Endothelial cell of umbilical vein (primary cell): ENCODE measurements around the gene DCUN1D1. TPM values are rescaled to one million over a fixed set of nuclear protein-coding genes. Genes with fewer than 3 reads are reported as not detected.

Experiments
- BruUV-seq: library from RNA; stranded (reverse); fragments of 400-500 nt; replicated peaks from 2 replicates; lab custom pipeline; 2021; lab: Mats Ljungman, UMichigan
- CTCF ChIA-PET: fragments of 300-600, 350-600 bp; sonication (Branson Sonifier 250); formaldehyde crosslinking; loops from one replicate; lab custom pipeline; 2021; ENCODE audit warnings: antibody characterized with exemption, inconsistent platforms; lab: Charles Lee
- POLR2A ChIA-PET: fragments of 300-600, 350-600 bp; sonication (Branson Sonifier 250); formaldehyde crosslinking; loops from one replicate; lab custom pipeline; 2021; ENCODE audit warnings: antibody characterized with exemption, inconsistent platforms; lab: Charles Lee
- DNase-seq: peaks from one replicate; pipeline ENCODE4 v3.0.0-alpha.2; 2011; ENCODE audit warnings: low read depth, low spot score
- FAIRE-seq: peaks from 2 replicates; lab custom pipeline; 2011; peaks lifted over from hg19 to GRCh38; lab: Jason Lieb, UNC
- H2AFZ ChIP-seq: 2 replicates; pipeline ENCODE4 v1.6.0; 2012; ENCODE audit warnings: low read depth, low read length, control low read depth, inconsistent platforms
- H3K27ac ChIP-seq: 2 replicates; pipeline ENCODE4 v1.5.1; 2011; ENCODE audit warnings: low read depth, mild to moderate bottlenecking, control low read depth, low read length, moderate library complexity; ENCODE audit not compliant: insufficient read depth
- H3K27me3 ChIP-seq, 2 experiments: 2 replicates each; pipeline versions ENCODE4 v1.6.0 to v1.6.1; 2011; ENCODE audit warnings: low read length in 2 of 2, mixed read lengths in 1 of 2; ENCODE audit not compliant: control insufficient read depth in 2 of 2, insufficient read depth in 2 of 2
- H3K36me3 ChIP-seq, 2 experiments: 2 replicates in 1 of 2; 3 replicates in 1 of 2; pipeline ENCODE4 v1.5.1; 2011; ENCODE audit warnings: low read length in 2 of 2, mild to moderate bottlenecking in 1 of 2, moderate library complexity in 1 of 2; ENCODE audit not compliant: control insufficient read depth in 2 of 2, insufficient read depth in 2 of 2; ENCODE audit errors: extremely low read depth in 1 of 2
- H3K4me1 ChIP-seq: 3 replicates; pipeline ENCODE4 v1.5.1; 2011; ENCODE audit warnings: mild to moderate bottlenecking, low read length; ENCODE audit not compliant: control insufficient read depth, insufficient read depth; ENCODE audit errors: extremely low read depth
- H3K4me2 ChIP-seq: 2 replicates; pipeline ENCODE4 v1.6.1; 2011; ENCODE audit warnings: low read length, control low read depth, mixed read lengths; ENCODE audit not compliant: insufficient read depth
- H3K4me3 ChIP-seq, 3 experiments: fragments of 200-600 bp in 1 of 3; sonication (generic), shearing (Covaris generic) in 1 of 3; replicated peaks in 1 of 3; 2 replicates each; pipeline ENCODE4 v1.5.1; 2011 to 2016; ENCODE audit warnings: control low read depth in 3 of 3, low read length in 3 of 3, mild to moderate bottlenecking in 2 of 3, inconsistent platforms in 1 of 3, low read depth in 1 of 3, moderate library complexity in 1 of 3; ENCODE audit not compliant: insufficient read depth in 1 of 3
- H3K79me2 ChIP-seq: 2 replicates; pipeline ENCODE4 v1.6.0; 2012; ENCODE audit warnings: low read length, inconsistent platforms; ENCODE audit not compliant: control insufficient read depth, insufficient read depth
- H3K9ac ChIP-seq: replicated peaks from 2 replicates; pipeline ENCODE3; 2011; ENCODE audit warnings: low read length, control low read depth; ENCODE audit not compliant: insufficient read depth; ENCODE audit errors: extremely low read depth
- H3K9me1 ChIP-seq: replicated peaks from 3 replicates; pipeline ENCODE4 v1.6.0; 2011; ENCODE audit warnings: mild to moderate bottlenecking, low read length; ENCODE audit not compliant: control insufficient read depth, insufficient read depth; ENCODE audit errors: extremely low read depth
- H3K9me3 ChIP-seq: replicated peaks from 2 replicates; pipeline ENCODE4 v1.5.1; 2012; ENCODE audit warnings: low read length, inconsistent platforms; ENCODE audit not compliant: control insufficient read depth, insufficient read depth
- H4K20me1 ChIP-seq: replicated peaks from 2 replicates; pipeline ENCODE3; 2011; ENCODE audit warnings: mild to moderate bottlenecking, low read length; ENCODE audit not compliant: control insufficient read depth, insufficient read depth; ENCODE audit errors: extremely low read depth
- CTCF ChIP-seq, 2 donors: IDR thresholded peaks; 1 replicate in 1 of 2; 2 replicates in 1 of 2; pipeline ENCODE4 v1.5.1; 2011; ENCODE audit warnings: low read length in 2 of 2, mild to moderate bottlenecking in 2 of 2, moderate library complexity in 2 of 2, control low read depth in 1 of 2, inconsistent platforms in 1 of 2, low read depth in 1 of 2; ENCODE audit not compliant: insufficient read depth in 1 of 2; ENCODE audit errors: extremely low read depth in 1 of 2
- EZH2 ChIP-seq: IDR thresholded peaks from 2 replicates; pipeline ENCODE4 v1.6.1; 2012; ENCODE audit warnings: borderline replicate concordance, low read depth, mild to moderate bottlenecking, moderate library complexity, low read length, inconsistent platforms; ENCODE audit not compliant: severe bottlenecking
- FOS ChIP-seq: IDR thresholded peaks from 2 replicates; pipeline ENCODE4 v1.6.1; 2011; ENCODE audit warnings: mild to moderate bottlenecking, low read length, moderate library complexity, borderline replicate concordance; ENCODE audit not compliant: insufficient read depth
- GATA2 ChIP-seq: IDR thresholded peaks from 2 replicates; pipeline ENCODE4 v1.7.0; 2011; ENCODE audit warnings: low read depth, mild to moderate bottlenecking, moderate library complexity, mixed read lengths, low read length; ENCODE audit not compliant: insufficient read length, insufficient read depth
- JUN ChIP-seq: IDR thresholded peaks from 2 replicates; pipeline ENCODE4 v1.6.1; 2011; ENCODE audit warnings: borderline replicate concordance, low read depth; ENCODE audit not compliant: insufficient read length, insufficient read depth
- MYC ChIP-seq: IDR thresholded peaks from one replicate; pipeline ENCODE4 v1.6.1; 2011; ENCODE audit warnings: mild to moderate bottlenecking, low read depth, low read length
- POLR2A ChIP-seq: IDR thresholded peaks from 2 replicates; pipeline ENCODE4 v1.6.1; 2012; ENCODE audit warnings: low read depth, mild to moderate bottlenecking, control low read depth, low read length
- POLR2AphosphoS5 ChIP-seq: IDR thresholded peaks from 2 replicates; pipeline ENCODE4 v1.6.1; 2012; ENCODE audit warnings: low read depth, mild to moderate bottlenecking, control low read depth, low read length, moderate library complexity; ENCODE audit not compliant: insufficient read depth
- dilution Hi-C: fragments of 300-500 bp; cut with MboI; formaldehyde crosslinking; loops from one replicate; pipeline ENCODE4 v1.15.0; 2019; ENCODE audit warnings: low sequenced_read_pairs; ENCODE audit not compliant: extremely low pct_ligation_motif_present
- intact Hi-C: fragments of 100-400 bp; cut with micrococcal nuclease; formaldehyde crosslinking; loops from one replicate; pipeline ENCODE4 v1.10.0; 2022
- polyA plus RNA-seq, 4 experiments: library from polyadenylated mRNA; depleted of rRNA in 3 of 4; stranded (reverse) in 3 of 4; unstranded in 1 of 4; fragments of >200 nt; gene quantifications; 2 replicates each; pipeline versions ENCODE4 v1.2.1 to v1.2.3, GENCODE V29; 2011 to 2012; ENCODE audit warnings: missing spikeins in 1 of 4
- total RNA-seq: library from RNA; stranded (reverse); gene quantifications from 2 replicates; pipeline ENCODE4 v1.2.3, GENCODE V29; 2021
- TF ChIP-seq, protein P1 (sequence below): IDR thresholded peaks from 2 replicates; pipeline ENCODE4 v1.6.1; 2011; ENCODE audit not compliant: insufficient read depth, insufficient read length

DCUN1D1 gene
- total and polyA plus RNA-seq, 2 donors (not counting 3 experiments of a cell fraction or from before 2014, with no cell fraction given) = 4.9 to 41.3 TPM

GRCh38 chr3:183008303-183008702 is 28.0 kb upstream of the DCUN1D1 start:
- Histone ChIP-seq H3K27ac (no peak overlapping the region), H3K79me2 (no peaks in the 10 kb centered on the region), H2AFZ (no peak overlapping the region), H3K9me1 (no peaks in the 10 kb centered on the region), H3K4me3 (no peak overlapping the region), H4K20me1 (no peaks in the 10 kb centered on the region), H3K36me3 (no peaks in the 10 kb centered on the region), H3K4me2 (no peak overlapping the region), H3K9me3 (no peaks in the 10 kb centered on the region), H3K9ac (no peak overlapping the region), H3K27me3 (no peaks in the 10 kb centered on the region), H3K4me1 (no peaks in the 10 kb centered on the region)
- no peak for FAIRE-seq
- dilution Hi-C loops (no loop called here), intact Hi-C loops (no loop called here)
- no TSS peak for BruUV-seq
- ChIA-PET POLR2A (no interaction called here), CTCF (no interaction called here)
- no peak for TF ChIP-seq FOS
- no peak for TF ChIP-seq CTCF (IDR thresholded peaks at IDR 0.05; ENCODE audit: extremely low read depth in 1 of 2, insufficient read depth in 1 of 2, low read depth in 1 of 2, low read length in 2 of 2)
- TF ChIP-seq GATA2 = no peak
- no peak for DNase-seq

- Histone ChIP-seq H3K9ac (no peak overlapping the region), H3K4me1 (no peaks in the 10 kb centered on the region), H2AFZ (no peak overlapping the region), H3K36me3 (no peaks in the 10 kb centered on the region), H3K9me3 (no peaks in the 10 kb centered on the region), H3K4me2 (no peak overlapping the region), H3K79me2 (no peaks in the 10 kb centered on the region), H3K27me3 (no peaks in the 10 kb centered on the region), H3K9me1 (no peaks in the 10 kb centered on the region), H3K4me3 (no peak overlapping the region), H3K27ac (no peak overlapping the region), H4K20me1 (no peaks in the 10 kb centered on the region)
- FAIRE-seq (no peak), DNase-seq (no peak)
- dilution Hi-C loops = no loop called here
- intact Hi-C loops = no loop called here
- BruUV-seq = no TSS peak
- CTCF ChIA-PET = no interaction called here
- POLR2A ChIA-PET = no interaction called here
- no peak for TF ChIP-seq CTCF (IDR thresholded peaks at IDR 0.05; ENCODE audit: extremely low read depth in 1 of 2, insufficient read depth in 1 of 2, low read depth in 1 of 2, low read length in 2 of 2)
- TF ChIP-seq FOS = no peak
- no peak for TF ChIP-seq GATA2
- no peak for TF ChIP-seq EZH2
- no peak for TF ChIP-seq MYC
- TF ChIP-seq, protein P1, sequence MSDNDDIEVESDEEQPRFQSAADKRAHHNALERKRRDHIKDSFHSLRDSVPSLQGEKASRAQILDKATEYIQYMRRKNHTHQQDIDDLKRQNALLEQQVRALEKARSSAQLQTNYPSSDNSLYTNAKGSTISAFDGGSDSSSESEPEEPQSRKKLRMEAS = no peak
- no peak for TF ChIP-seq POLR2A
- TF ChIP-seq POLR2AphosphoS5 = no peak
- TF ChIP-seq JUN = no peak
Measured at GRCh38 chr3:183006396-183007002, 26.2 kb upstream of the DCUN1D1 start.
